CD4-positive, alpha-beta memory T cell (primary cell): ENCODE results near the gene DUX4. TPM values are rescaled to one million over a fixed set of nuclear protein-coding genes. Genes with fewer than 3 reads are reported as not detected.
"Not testable (repeated sequence)": the region's sequence is repeated elsewhere in the genome, so short reads cannot be mapped to it uniquely, and the experiment has no call there.

Experiments
- CTCF ChIA-PET: fragments of 350-600 bp; sonication (Branson Sonifier 250); formaldehyde crosslinking; loops from one replicate; lab custom pipeline; 2021; ENCODE audit warnings: inconsistent platforms; ENCODE audit not compliant: partially characterized antibody; lab: Charles Lee
- POLR2A ChIA-PET: fragments of 350-600 bp; sonication (Branson Sonifier 250); formaldehyde crosslinking; loops from one replicate; lab custom pipeline; 2021; ENCODE audit not compliant: partially characterized antibody; lab: Charles Lee
- DNase-seq, 5 donors: peaks; one replicate each; pipeline versions ENCODE4 v3.0.0 to v3.0.0-alpha.2; 2020 to 2022; ENCODE audit warnings: mixed read lengths in 1 of 5
- H3K27ac ChIP-seq: one replicate; pipeline ENCODE4 v1.7.0; 2013; ENCODE audit warnings: low read depth, low read length
- H3K27me3 ChIP-seq: 2 replicates; pipeline ENCODE4 v1.7.0; 2013; ENCODE audit warnings: mild to moderate bottlenecking, low read length, moderate library complexity; ENCODE audit not compliant: insufficient read depth
- H3K36me3 ChIP-seq: 2 replicates; pipeline ENCODE4 v1.7.0; 2013; ENCODE audit warnings: mild to moderate bottlenecking, low read length, moderate library complexity; ENCODE audit not compliant: insufficient read depth
- H3K4me1 ChIP-seq: 2 replicates; pipeline ENCODE4 v1.7.0; 2013; ENCODE audit warnings: mild to moderate bottlenecking, low read length, moderate library complexity; ENCODE audit not compliant: insufficient read depth
- H3K4me3 ChIP-seq, 2 donors: one replicate each; pipeline ENCODE4 v1.7.0; 2013; ENCODE audit warnings: low read length in 2 of 2, mild to moderate bottlenecking in 1 of 2
- H3K9me3 ChIP-seq, 2 donors: one replicate each; pipeline ENCODE4 v1.7.0; 2013; ENCODE audit warnings: low read length in 2 of 2, control low read depth in 1 of 2; ENCODE audit not compliant: control insufficient read depth in 1 of 2
- H3K27ac Mint-ChIP-seq, 7 donors: one replicate each; pipeline ENCODE4 v1.8.0; 2020 to 2021; ENCODE audit warnings: mixed read lengths in 7 of 7, mild to moderate bottlenecking in 6 of 7, inconsistent platforms in 3 of 7, moderate library complexity in 3 of 7
- H3K27me3 Mint-ChIP-seq, 2 donors: one replicate each; pipeline ENCODE4 v1.8.0; 2020 to 2021; ENCODE audit warnings: mixed read lengths in 2 of 2
- H3K36me3 Mint-ChIP-seq, 2 donors: one replicate each; pipeline ENCODE4 v1.8.0; 2020 to 2021; ENCODE audit warnings: mixed read lengths in 2 of 2, inconsistent platforms in 1 of 2, mild to moderate bottlenecking in 1 of 2
- H3K4me1 Mint-ChIP-seq, 4 donors: one replicate each; pipeline ENCODE4 v1.8.0; 2020 to 2021; ENCODE audit warnings: mixed read lengths in 4 of 4, mild to moderate bottlenecking in 1 of 4
- H3K4me3 Mint-ChIP-seq, 8 donors: one replicate each; pipeline ENCODE4 v1.8.0; 2020 to 2021; ENCODE audit warnings: mixed read lengths in 8 of 8, mild to moderate bottlenecking in 7 of 8, moderate library complexity in 6 of 8, inconsistent platforms in 3 of 8
- H3K9me3 Mint-ChIP-seq, 8 donors: one replicate each; pipeline ENCODE4 v1.8.0; 2020 to 2021; ENCODE audit warnings: mixed read lengths in 8 of 8, mild to moderate bottlenecking in 5 of 8, inconsistent platforms in 3 of 8, moderate library complexity in 1 of 8
- intact Hi-C: fragments of 100-400 bp; cut with micrococcal nuclease; formaldehyde crosslinking; loops from one replicate; pipeline ENCODE4 v1.15.1; 2023
- polyA plus RNA-seq, 2 donors: library from polyadenylated mRNA; unstranded; fragments of 300-500 nt; fragmentation: Illumina TruSeq; gene quantifications; one replicate each; pipeline ENCODE4 v1.2.3, GENCODE V29; 2021
- total RNA-seq, 2 experiments: library from RNA; stranded (reverse); gene quantifications; one replicate each; pipeline ENCODE4 v1.2.3, GENCODE V29; 2021

The DUX4 gene
- total and polyA plus RNA-seq, 4 experiments from 2014 or later: not detected

DNA sequence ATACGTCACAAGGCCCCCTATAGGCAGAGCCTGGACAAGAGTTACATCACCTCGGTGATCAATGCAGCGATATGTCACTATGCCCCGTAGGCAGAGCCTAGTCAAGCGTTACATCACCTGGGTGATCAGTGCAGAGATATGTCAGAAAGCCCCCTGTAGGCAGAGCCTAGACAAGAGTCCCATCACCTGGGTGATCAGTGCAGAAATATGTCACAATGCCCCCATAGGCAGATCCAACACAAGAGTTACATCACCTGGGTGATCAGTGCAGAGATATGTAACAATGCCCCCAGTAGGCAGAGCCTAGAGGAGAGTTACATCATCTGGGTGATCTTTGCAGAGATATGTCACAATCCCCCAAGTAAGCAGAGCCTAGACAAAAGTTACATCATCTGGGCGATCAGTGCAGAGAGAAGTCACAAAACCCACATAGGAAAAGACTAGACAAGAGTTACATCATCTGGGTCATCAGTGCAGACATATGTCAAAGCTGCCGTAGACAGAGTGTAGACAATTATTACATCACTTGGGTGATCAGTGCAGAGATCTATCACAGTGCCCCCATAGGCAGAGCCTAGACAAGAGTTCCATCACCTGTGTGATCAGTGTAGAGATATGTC, 8.0 kb downstream of the DUX4 start:
- H3K4me3 ChIP-seq, H3K9me3 ChIP-seq, H3K36me3 ChIP-seq, H3K9me3 Mint-ChIP-seq, CTCF ChIA-PET, H3K27me3 Mint-ChIP-seq, H3K27me3 ChIP-seq, H3K4me1 ChIP-seq, intact Hi-C loops, H3K36me3 Mint-ChIP-seq, H3K4me1 Mint-ChIP-seq, H3K4me3 Mint-ChIP-seq, H3K27ac Mint-ChIP-seq, H3K27ac ChIP-seq, POLR2A ChIA-PET: not testable (repeated sequence)
- DNase-seq: peak in 1 of 5 donors; percentile 43

DNA sequence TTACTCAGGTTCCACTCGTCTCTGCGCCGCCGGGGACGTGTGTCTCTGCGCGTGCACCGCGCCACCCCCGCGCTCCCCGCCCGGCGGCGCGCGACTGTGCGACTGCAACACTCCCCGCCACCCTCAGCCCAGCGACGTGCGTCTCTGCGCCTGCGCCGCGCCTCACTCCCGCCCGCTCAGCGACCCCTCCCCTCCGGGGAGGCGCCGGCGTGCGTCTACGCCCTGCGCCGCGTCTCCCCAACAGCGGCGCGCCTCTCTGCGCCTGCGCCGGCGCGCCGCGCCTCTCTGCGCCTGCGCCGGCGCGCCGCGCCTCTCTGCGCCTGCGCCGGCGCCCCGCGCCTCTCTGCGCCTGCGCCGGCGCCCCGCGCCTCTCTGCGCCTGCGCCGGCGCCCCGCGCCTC, 29.9 kb downstream of the DUX4 start:
- POLR2A ChIA-PET, H3K9me3 Mint-ChIP-seq, H3K4me3 Mint-ChIP-seq, intact Hi-C loops, H3K36me3 ChIP-seq, CTCF ChIA-PET, H3K27me3 ChIP-seq, H3K27me3 Mint-ChIP-seq, H3K9me3 ChIP-seq, H3K4me1 Mint-ChIP-seq, H3K4me1 ChIP-seq, H3K36me3 Mint-ChIP-seq, H3K27ac ChIP-seq, H3K4me3 ChIP-seq, H3K27ac Mint-ChIP-seq: not testable (repeated sequence)
- DNase-seq: peak in 1 of 5 donors; percentile 10

Other genes starting within 250 kb of the DUX4 start
- 10 to 100 TPM; 59.0 to 62.3 TPM for gene FRG1, start 232.9 kb upstream of the DUX4 start, total RNA-seq
- 10 to 100 TPM; 57.8 to 59.2 TPM for gene FRG1, start 232.9 kb upstream of the DUX4 start, polyA plus RNA-seq
- gene FRG2, start 146.5 kb upstream of the DUX4 start, total RNA-seq: not detected
- not detected for gene FRG2, start 146.5 kb upstream of the DUX4 start, polyA plus RNA-seq
- gene DBET, start 109.3 kb upstream of the DUX4 start, total RNA-seq: not detected
- not detected for gene DBET, start 109.3 kb upstream of the DUX4 start, polyA plus RNA-seq